NCI-H446 (cell line): Measurements from ENCODE around the gene CARD14.

Source experiments
- DNase-seq, 2 experiments: peaks; one replicate each; lab custom pipeline; 2025; lab: John Stamatoyannopoulos, UW

Gene CARD14

DNA sequence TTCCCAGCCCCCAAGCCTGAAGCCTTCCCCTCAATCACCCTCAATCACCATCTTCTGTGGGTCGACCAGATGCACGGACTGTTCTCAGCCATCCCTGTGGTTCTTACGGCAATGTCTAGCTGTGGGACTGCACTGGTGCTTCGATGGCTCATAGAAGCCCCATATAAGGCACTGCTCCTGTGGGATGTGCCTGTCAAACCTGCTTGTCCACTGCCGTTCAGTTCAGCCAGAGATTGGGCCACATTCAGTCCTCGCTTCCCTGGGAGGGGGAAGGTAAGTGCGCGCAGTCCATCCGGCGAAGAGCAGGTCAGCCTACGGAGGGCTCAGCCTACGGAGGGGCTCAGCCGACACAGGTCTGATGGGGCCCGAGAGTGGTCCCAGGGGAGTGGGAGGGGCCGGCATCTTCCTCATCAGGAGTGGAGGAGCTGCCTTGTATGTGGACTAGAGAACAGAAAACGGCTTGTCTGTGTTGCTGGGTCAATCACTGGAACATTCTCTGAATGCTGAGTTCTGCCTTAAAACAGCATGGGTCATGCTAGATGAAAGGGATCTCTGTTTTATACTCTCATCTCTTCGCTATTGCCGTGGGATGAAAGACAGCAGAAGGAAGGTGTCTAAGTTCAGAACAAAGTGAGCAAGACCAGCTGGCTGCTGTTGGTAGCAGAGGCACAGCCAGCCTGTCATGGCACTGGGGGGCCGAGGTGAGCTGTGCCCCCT, at the start of gene CARD14:
Gene CARD14 (plus strand): TSS at position 247 of the 717 bp plus-strand sequence. CDS start 11,409 bp downstream, outside the sequence.
- no peak for DNase-seq

DNA sequence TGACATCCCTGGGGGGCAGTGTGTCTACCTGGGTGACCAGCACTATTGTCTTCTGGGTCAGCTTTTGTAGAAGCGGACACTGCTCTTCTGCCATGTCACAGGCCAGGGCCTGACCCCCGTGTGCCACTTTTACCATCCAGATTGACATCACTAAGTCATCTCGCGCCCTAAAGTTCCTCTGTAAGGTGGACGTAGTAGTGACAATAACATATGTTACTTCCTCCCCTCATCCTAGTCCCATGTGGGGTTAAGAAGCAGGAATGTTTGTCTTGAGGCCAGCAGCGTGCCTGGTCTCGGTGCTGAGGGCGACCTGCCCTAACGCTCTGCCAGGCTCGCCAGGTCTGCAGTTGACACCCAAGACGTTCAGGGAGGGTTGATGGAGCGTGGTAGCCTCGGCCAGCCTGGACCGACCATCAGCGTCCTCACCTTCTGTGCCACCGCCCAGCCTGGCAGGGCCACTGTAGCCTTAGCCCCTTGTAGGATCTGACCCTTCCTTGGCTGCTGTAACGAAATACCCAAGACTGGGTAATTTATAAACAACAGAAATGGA, 47.7 kb upstream of the CARD14 start:
- DNase-seq: no peak

DNA sequence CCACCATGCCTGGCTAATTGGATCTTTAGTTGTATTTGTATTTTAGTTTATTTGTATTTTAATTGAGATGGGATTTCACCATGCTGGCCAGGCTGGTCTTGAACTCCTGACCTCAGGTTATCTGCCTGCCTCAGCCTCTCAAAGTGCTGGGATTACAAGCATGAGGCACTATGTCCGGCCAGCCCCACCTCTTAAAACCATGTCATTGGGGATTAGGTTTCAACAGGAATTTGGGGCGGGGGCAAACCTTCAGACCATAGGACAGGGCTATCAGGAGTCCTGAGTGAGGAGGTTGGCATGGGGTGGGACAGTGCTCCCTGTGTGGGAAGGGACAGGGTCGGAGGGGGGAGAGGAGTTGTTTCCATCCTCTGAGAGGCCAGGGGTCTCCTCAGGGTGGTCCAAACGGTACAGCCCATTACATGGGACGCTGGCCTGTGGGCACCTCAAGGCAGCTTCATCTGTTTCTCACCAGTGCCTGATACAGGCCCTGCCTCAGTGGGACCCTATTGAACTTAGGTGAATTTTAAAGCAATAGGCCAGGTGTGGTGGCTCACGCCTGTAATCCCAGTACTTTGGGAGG, 46.8 kb upstream of the CARD14 start:
- no peak for DNase-seq

DNA sequence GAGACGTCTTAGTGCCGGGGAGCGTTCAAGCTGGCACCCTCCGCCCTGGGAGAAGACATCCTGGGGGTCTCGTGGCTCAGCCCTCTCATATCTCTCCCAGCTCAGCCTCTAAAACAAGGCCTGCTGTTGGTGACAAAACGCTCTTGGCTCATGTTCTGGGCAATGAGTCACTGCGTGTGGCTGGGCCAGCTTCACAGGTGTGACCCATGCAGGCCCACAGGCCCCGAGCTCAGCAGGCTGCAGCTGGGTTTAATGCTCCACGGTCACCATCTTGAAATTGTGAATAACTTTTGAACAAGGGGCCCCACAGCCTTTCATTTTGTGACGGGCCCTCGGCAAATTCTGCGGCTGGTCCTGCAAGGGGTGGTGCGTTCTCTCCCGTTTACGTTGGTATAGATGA, 46.0 kb upstream of the CARD14 start:
- no peak for DNase-seq

DNA sequence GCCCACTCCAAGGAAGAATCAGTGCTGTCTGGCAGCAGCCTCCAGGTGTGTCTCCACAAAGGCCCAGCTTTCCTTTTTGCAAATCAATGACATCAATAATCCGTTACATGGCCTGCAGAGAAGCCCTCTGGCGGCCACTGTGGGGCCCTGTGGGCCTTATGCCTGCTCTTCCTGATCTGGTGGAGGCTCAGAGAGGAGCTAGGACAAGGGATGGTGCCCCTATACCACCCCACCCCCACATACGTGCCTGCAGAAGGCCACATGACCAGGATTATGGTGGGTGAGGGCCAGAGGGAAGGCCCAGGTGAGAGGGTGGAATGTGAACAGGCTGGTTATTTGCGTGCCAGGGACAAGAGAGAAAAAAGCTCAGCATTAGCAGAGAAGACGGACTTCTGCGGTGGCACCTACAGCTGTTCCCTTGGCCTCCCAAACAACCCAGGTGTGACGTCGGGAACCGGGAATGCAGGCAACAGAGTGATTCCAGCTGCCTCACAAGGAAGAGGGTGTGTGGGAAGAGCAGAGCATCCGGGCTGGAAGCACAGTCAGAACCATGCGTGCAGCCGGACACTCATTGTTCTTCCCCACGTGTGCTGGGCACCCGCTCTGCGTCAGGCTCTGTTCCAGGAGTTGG, 45.4 kb upstream of the CARD14 start:
- no peak for DNase-seq

DNA sequence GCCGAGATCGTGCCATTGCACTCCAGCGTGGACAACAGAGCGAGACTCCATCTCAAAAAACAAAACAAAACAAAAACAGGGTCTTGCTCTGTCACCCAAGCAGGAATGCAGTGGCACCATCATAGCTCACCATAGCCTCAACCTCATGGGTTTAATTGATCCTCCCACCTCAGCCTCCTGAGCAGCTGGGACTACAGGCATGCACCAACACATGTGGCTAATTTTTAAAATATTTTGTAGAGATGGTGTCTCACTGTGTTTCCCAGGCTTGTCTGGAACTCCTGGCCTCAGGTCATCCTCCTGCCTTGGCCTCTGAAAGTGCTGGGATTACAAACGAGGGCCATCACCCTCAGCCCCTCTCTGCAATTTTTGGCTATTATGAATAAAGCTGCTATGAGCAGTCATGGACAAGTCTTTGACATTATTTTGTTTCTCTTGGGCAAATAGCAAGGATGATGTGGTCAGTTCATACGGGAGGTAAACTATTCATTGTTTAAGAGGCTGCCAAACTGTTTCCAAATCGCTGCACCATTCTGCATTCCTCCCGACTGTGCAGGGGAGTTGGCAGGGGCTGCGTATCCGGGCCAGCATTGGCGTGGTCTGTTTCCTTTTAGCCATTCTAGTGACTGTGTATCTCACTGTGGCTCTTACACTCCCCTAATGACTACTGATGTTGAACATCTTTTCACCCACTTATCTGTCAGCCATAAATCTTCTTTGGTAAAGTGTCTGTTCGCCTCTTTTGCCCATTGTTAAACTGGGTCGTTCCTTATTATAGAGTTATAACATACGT, 44.0 kb upstream of the CARD14 start:
- DNase-seq: no peak

DNA sequence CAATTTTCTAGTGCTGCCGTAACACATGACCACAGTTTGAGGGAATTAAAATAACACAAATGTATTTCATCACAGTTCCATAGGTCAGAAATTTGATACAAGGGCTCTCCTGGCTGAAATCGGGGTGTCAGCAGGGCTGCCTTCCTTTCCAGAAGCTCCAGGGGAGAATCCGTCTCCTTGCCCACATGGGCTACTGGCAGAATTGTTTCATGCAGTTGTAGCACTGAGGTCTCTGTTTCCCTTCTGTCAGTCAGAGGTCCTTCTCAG, 43.4 kb upstream of the CARD14 start:
- DNase-seq: no peak

DNA sequence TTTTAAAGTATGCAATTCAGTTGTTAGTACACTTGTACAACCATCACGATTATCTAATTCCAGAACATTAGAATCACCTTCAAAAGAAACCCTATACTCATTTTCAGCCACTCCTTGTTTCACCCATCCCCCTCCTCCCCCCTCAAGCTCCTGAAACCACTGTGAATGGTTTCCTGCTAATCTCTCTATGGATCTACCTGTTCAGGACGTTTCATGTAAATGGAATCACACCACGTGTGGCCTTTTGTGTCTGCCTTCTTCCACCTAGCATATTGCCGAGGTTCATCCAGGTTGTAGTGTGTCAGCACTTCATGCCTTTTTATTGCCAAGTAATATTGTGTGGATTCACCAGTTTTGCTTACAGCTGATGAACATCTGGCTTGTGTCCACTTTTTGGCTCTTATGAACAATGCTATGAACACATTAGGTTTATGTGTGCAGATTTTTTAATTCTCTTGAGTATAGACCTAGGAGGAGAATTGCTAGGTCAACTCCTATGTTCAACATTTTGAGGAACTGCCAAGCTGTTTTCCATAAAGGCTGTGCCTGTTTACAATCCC, 40.7 kb upstream of the CARD14 start:
- DNase-seq: no peak

DNA sequence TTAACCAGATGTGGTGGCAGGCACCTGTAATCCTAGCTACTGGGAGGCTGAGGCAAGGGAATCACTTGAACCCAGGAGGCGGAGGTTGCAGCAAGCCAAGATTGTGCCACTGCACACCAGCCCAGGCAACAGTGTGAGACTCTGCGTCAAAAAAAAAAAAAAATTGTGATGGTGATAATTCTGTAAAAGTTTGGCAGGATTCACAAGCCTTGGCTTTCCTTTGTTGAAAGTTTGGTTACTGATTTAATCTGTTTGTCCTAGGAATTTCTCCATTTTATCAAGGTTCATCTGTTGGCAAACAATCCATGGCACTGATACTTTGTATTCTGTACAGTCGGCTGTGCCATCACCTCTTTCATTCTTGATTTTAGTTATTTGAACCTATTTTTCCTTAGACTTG, 38.8 kb upstream of the CARD14 start:
- no peak for DNase-seq

DNA sequence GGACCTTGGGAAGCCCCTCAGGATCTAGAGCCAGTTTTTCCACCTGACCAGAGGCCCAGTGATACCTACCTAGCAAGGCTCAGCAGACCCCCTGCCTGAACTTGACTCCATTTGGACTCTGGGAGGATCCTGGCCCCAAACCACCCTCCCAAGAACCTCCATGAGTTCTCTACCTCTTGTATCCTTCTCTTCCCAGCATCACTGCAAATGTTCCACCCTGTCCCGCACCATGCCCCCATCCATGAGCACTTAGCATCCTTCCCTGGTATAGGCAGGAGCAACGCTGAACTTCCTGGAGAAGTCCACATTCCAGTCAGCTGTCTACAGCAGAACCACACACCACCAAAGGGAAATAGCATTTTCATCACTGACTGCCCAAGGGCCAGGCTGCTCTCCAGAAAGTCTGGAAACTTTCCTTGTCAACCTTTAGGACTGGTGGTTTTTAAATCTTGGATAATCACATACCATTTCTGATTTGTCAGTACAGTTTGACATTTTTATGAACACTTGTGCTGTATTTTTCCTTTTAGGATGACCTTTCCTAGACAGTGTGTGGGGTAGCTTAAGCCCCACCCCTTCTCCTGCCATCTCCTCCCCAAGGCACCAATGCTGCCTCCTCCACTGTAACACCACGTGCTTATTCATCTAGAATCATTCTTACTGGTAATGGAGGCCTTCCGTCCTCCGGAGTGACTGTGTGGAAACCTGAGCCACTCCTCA, 36.8 kb upstream of the CARD14 start:
- no peak for DNase-seq

DNA sequence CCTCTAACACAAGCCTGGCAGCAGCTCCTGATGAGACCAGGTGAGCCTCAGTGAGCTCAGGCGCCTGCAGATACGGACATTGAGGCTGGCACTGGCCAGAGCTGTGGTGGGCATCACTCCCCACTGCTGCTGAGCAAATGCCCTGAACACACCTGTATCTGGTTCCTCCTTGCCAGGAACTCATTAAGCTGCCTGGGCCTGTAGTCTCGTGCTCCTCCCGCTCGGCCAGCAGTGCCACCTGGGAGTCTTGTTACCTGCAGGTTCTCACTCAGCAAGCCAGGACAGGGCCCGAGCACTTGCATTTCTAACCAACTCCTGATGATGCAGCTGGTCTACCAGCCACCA, 36.2 kb upstream of the CARD14 start:
- no peak for DNase-seq

DNA sequence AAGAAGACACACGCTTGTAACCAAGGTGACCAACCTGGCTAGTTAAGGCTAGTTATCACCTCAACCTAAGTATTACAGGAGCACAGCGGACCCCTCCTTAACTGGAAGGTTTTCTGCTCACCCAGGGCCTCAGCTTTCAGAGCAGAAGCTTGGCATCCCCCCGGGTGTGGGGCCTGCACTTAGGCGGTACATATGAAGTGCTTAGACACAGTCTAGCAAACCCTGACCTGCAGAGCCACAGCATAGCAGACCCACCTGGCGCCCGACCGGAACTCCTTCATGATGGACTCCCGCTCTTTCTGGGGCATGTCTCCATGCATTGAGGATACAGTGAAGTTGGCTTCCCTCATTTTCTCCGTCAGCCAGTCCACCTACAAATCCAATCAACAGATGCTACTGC, 32.7 kb upstream of the CARD14 start:
- DNase-seq: no peak

DNA sequence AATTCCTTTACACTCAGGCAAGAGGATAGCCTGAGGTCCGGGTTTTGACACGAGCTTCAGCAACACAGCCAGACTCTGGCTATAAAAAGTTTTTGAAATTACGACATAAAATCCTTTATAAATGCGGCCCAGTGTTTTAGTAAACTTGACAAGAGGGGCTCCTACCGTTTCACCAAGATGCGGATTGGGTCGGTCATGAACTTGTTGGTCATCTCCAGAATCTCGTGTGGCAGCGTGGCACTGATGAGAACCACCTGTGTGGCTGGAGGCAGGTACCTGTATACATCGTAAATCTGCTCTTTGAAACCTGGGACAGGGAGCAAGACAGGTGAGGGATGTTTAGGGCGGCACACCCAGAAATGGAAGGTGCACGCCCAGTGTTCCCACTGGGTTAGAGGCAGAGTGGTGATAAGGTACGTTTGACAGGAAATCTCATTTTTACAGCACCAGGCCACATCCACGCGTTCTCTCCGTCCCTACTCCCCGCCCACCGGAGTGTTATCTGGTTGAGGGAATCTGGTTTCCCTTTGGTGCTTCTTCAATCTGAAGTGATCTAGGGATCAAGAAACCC, 30.9 kb upstream of the CARD14 start:
- DNase-seq: no peak

DNA sequence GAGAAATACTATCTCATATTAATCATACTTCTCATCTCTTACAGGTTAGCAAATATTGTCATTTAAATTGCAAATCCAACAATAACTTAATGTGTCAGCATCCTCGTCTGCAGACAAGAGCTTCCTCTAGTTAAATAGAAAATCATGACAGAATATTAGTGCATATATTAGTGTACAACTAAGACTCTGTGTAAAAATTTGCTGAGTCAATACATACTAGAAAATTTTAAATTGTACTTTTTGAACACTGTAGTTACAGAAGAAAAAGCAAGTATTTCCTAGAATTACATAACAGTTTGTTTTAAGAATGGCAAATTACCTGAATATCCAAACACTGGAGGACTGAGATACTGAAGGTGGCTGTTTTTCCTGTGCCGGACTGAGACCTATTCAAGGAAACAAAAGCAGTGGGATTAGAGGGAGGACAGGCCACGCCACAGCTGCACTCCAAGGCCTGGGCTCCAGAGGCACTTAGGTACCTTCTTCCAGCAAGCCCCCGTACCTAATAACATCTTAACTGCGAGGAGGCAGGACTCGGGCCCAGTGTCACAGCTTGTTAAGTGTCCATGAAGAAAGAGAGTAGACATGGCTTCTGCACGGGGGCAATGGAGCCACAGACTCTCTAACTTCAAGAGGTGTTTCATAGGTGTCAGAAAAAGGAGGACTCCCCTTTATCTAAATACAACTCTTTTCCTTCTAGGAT, 28.2 kb upstream of the CARD14 start:
- DNase-seq: no peak

DNA sequence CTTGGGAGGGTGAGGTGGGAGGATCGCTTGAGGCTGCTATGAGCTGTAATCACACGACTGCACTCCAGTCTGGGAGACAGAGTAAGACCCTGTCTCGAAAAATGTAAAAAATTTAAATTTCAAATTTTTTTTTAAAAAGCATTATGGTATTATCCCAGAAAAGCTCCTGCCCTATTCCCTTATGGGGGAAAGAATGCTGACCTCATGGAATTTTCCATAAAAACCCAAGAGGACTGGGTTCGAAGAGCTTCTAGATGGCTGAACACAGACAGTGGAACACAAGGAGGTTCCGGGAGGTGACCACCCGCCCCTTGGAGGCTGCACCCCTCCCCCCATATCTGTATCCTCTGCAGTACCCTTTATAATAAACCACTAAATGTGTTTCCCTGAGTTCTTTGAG, 26.9 kb upstream of the CARD14 start:
- no peak for DNase-seq

DNA sequence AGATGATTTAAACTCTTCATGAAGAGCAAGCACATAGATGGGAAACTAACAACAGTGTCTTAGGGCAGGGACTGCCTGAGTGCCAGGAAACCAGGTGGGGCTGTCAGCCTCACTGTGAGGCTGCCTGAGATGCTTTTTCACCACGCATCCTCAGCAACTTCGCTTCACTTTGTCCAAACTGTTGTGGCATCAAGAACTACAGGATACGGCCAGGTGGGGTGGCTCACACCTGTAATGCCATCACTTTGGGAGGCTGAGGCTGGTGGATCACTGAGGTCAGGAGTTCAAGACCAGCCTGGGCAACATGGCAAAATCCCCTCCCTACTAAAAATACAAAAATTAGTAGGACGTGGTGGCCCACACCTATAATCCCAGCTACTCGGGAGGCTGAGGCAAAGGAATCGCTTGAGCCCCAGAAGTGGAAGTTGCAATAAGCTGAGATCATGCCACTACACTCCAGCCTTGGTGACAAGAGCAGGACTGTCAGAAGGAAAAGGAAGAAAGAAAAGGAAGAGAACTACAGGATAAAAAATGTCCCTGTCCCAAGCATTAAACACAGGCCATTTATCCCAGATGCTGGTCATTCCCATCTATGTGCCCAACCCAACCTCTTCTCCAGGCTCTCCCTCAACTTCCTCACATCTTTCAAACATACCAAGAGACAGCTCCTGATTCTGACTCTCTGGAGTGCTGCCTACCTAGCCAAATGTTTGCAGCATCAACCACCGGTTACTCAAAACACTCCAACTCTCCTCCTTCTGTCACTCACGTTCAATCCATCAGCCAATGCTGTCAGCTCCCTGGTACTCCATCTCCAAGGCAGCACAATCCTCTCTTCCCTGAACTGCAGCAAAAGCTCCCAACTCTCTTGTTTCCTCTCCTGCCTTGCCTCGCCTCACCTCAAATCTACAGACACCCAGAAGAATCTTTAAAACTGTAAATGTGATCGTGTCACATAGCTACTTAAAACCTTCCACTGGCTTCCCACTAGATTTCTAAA, 24.5 kb upstream of the CARD14 start:
- no peak for DNase-seq

DNA sequence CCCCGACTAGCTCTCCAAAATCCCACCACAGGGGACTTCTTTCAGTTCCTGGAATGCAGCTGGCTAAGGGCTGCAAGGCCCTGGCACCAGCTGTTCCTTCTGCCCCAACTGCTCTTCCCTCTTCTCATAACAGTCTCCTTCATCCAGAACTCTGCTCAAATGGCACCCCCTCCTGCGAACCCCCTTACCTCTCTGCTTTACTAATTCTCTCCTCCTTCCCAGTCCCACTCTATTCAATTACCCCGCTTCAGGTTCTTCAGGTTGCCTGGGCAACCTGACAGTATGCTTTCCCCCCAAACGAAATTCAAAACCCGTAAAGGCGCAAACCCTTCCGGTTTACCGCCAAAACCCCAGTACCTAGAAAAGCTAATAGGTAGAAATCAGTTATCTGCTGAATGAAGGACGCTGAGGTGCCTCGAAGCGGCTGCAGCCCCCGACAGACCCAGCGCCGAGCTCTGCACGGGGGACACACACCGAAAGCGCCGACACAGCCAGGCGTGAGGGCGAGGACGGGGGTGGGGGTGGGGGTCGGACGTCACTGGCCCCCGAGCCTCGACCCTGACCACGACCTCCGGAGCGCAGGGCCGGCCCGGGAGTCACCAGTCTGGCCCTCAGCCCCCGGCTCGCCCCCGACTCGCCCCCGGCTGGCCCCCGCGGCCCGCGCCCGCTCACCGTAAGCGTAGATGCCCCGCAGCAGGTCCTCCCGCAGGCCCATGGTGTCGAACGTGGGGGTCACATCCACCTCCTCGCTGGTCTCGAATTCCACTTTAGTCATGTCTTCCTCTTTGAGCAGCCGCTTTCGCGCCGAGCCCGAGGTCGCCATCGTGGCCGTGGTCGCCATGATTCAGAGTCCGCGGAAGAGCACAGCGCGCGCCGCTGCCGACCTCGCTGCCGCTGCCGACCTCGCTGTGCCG, 23.5 kb upstream of the CARD14 start:
- DNase-seq: no peak

DNA sequence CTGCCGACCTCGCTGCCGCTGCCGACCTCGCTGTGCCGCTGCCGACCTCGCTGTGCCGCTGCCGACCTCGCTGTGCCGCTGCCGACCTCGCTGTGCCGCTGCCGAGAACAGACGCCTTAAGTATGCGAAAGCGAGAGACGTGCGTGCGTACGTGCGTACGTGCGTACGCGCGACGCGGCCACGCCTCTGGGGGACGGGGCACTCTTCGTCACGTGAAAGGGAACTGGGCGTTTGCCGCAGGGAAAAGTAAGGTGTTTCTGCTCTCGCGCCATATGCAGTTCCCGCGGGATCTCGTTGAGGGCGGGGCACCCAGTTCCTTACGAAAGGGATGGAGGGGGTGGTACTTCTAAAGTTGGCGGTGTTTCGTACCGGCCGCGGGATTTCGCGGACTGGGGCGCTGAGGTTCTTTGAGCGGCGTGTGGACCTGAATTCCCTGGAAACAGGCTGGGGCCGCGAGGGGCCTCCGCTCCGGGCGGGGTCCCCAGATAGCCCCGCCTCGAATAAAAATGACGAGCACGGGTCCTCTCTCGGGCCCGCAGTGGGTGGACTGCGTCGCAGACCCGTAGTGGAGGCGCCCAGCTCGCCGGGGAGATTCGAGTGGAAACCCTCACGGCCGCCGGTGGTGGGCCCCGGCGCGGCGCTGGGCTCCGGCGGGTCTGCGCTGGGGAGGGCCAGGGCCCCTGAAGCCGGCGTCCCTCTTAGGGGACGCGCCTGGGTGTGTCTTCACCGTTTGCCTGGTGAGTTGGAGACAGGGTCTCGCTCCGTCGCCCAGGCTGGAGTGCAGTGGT, 22.6 kb upstream of the CARD14 start, which contains the start of gene EIF4A3:
Gene EIF4A3 (minus strand): TSS at position 94 of the 788 bp plus-strand sequence. CDS start 167 bp downstream, outside the sequence.
- DNase-seq: peak; percentile 98 to 100
